Memory B cell (primary cell): ENCODE measurements around the gene MAK.
A peak's percentile ranks its signal among the peaks of the same experiment; 100 is the strongest.
"Not testable (repeated sequence)": the region's sequence is repeated elsewhere in the genome, so short reads cannot be mapped to it uniquely, and the experiment has no call there.

Source experiments
- ATAC-seq: fragments of 150-1000 bp; cut with Tn5 transposase; 2 replicates; pipeline ENCODE4 v1.10.0; 2021; ENCODE audit warnings: low read depth, mild to moderate bottlenecking, moderate library complexity
- DNase-seq, 2 donors: peaks; one replicate each; pipeline ENCODE4 v3.0.0; 2022; ENCODE audit warnings: low spot score in 2 of 2
- H3K27ac Mint-ChIP-seq: one replicate; pipeline ENCODE4 v1.8.0; 2022; ENCODE audit warnings: mild to moderate bottlenecking, moderate library complexity, mixed read lengths
- H3K27me3 Mint-ChIP-seq: one replicate; pipeline ENCODE4 v1.8.0; 2022; ENCODE audit warnings: mixed read lengths
- H3K36me3 Mint-ChIP-seq: one replicate; pipeline ENCODE4 v1.8.0; 2022; ENCODE audit warnings: mild to moderate bottlenecking, mixed read lengths
- H3K4me1 Mint-ChIP-seq: one replicate; pipeline ENCODE4 v1.8.0; 2022; ENCODE audit warnings: mixed read lengths
- H3K4me3 Mint-ChIP-seq: one replicate; pipeline ENCODE4 v1.8.0; 2022; ENCODE audit warnings: mild to moderate bottlenecking, moderate library complexity, mixed read lengths
- H3K9me3 Mint-ChIP-seq: one replicate; pipeline ENCODE4 v1.8.0; 2022; ENCODE audit warnings: mixed read lengths

MAK gene

GRCh38 chr6:10837995-10838793 is at the start of gene MAK:
Gene MAK (minus strand): TSS chr6:10838539. CDS start chr6:10830648, 7,891 bp downstream.
- Mint-ChIP-seq H3K4me1 (peaks cover 9% of the 10 kb centered on the region), H3K36me3 (peaks cover 2% of the 10 kb centered on the region), H3K4me3 (peak within 1 kb of the TSS; percentile 78), H3K27me3 (peaks cover 23% of the 10 kb centered on the region), H3K27ac (peak within 1 kb of the TSS; percentile 89), H3K9me3 (peaks cover 3% of the 10 kb centered on the region)
- ATAC-seq (peak; percentile 89), DNase-seq (peak; percentile 92 to 93)

GRCh38 chr6:10886691-10887502 is 48.6 kb upstream of the MAK start, which contains the start of gene SYCP2L:
Gene SYCP2L (plus strand): TSS chr6:10887052. CDS start chr6:10887127, 75 bp downstream.
- Mint-ChIP-seq H3K4me1 (peaks cover 18% of the 10 kb centered on the region), H3K9me3 (no peaks in the 10 kb centered on the region), H3K36me3 (peaks cover 2% of the 10 kb centered on the region), H3K4me3 (peak within 1 kb of the TSS; percentile 83), H3K27ac (peak within 1 kb of the TSS; percentile 25), H3K27me3 (peaks cover 14% of the 10 kb centered on the region)
- DNase-seq (peak in 1 of 2 donors; percentile 53), ATAC-seq (peak; percentile 59)

- peak overlapping the region; percentile 83 for H3K4me3 Mint-ChIP-seq
- not testable (repeated sequence) for ATAC-seq, H3K9me3 Mint-ChIP-seq, DNase-seq, H3K36me3 Mint-ChIP-seq
- H3K27me3 Mint-ChIP-seq, result peaks cover 14% of the 10 kb centered on the region
- H3K4me1 Mint-ChIP-seq, result peaks cover 18% of the 10 kb centered on the region
- peak overlapping the region; percentile 25 for H3K27ac Mint-ChIP-seq
These were observed 48.0 kb upstream of the MAK start for GRCh38 chr6:10886365-10886690.

- Mint-ChIP-seq H3K27me3 (peaks cover 23% of the 10 kb centered on the region), H3K4me3 (no peak overlapping the region), H3K27ac (no peak overlapping the region), H3K9me3 (no peaks in the 10 kb centered on the region), H3K4me1 (peaks cover 13% of the 10 kb centered on the region), H3K36me3 (peaks cover 2% of the 10 kb centered on the region)
- DNase-seq, result no peak
- ATAC-seq, result no peak
These were observed 46.1 kb upstream of the MAK start for GRCh38 chr6:10884245-10884972.

GRCh38 chr6:10883312-10884244 is 45.2 kb upstream of the MAK start:
- H3K9me3 Mint-ChIP-seq, result no peaks in the 10 kb centered on the region
- peaks cover 23% of the 10 kb centered on the region for H3K27me3 Mint-ChIP-seq
- ATAC-seq, result no peak
- H3K4me1 Mint-ChIP-seq, result peaks cover 8% of the 10 kb centered on the region
- no peak for DNase-seq
- H3K27ac Mint-ChIP-seq, result no peak overlapping the region
- H3K36me3 Mint-ChIP-seq, result peaks cover 2% of the 10 kb centered on the region
- no peak overlapping the region for H3K4me3 Mint-ChIP-seq

GRCh38 chr6:10882657-10883171 is 44.4 kb upstream of the MAK start:
- Mint-ChIP-seq H3K27me3 (peaks cover 22% of the 10 kb centered on the region), H3K4me1 (peaks cover 4% of the 10 kb centered on the region), H3K36me3 (peaks cover 2% of the 10 kb centered on the region), H3K27ac (no peak overlapping the region), H3K4me3 (no peak overlapping the region), H3K9me3 (no peaks in the 10 kb centered on the region)
- ATAC-seq (no peak), DNase-seq (no peak)

- DNase-seq, H3K27ac Mint-ChIP-seq, H3K36me3 Mint-ChIP-seq, H3K4me1 Mint-ChIP-seq, ATAC-seq, H3K9me3 Mint-ChIP-seq: not testable (repeated sequence)
- Mint-ChIP-seq H3K27me3 (peaks cover 20% of the 10 kb centered on the region), H3K4me3 (peak overlapping the region; percentile 14)
These were observed 43.9 kb upstream of the MAK start for GRCh38 chr6:10882253-10882630.

- Mint-ChIP-seq H3K4me3 (no peak overlapping the region), H3K27me3 (peaks cover 16% of the 10 kb centered on the region), H3K27ac (no peak overlapping the region), H3K4me1 (no peaks in the 10 kb centered on the region), H3K36me3 (peaks cover 2% of the 10 kb centered on the region), H3K9me3 (no peaks in the 10 kb centered on the region)
- ATAC-seq, result no peak
- DNase-seq, result no peak
These were observed 42.0 kb upstream of the MAK start for GRCh38 chr6:10880366-10880765.

GRCh38 chr6:10877871-10878270 is 39.5 kb upstream of the MAK start:
- H3K4me3 Mint-ChIP-seq, result no peak overlapping the region
- no peaks in the 10 kb centered on the region for H3K9me3 Mint-ChIP-seq
- no peaks in the 10 kb centered on the region for H3K4me1 Mint-ChIP-seq
- peaks cover 2% of the 10 kb centered on the region for H3K36me3 Mint-ChIP-seq
- H3K27me3 Mint-ChIP-seq, result peaks cover 18% of the 10 kb centered on the region
- DNase-seq (no peak), ATAC-seq (no peak)
- H3K27ac Mint-ChIP-seq, result no peak overlapping the region

- no peak overlapping the region for H3K4me3 Mint-ChIP-seq
- no peaks in the 10 kb centered on the region for H3K9me3 Mint-ChIP-seq
- H3K27me3 Mint-ChIP-seq, result peaks cover 11% of the 10 kb centered on the region
These were observed 38.7 kb upstream of the MAK start for GRCh38 chr6:10877012-10877411.

GRCh38 chr6:10875026-10875425 is 36.7 kb upstream of the MAK start:
- DNase-seq (no peak), ATAC-seq (no peak)
- Mint-ChIP-seq H3K27me3 (peaks cover 7% of the 10 kb centered on the region), H3K36me3 (no peaks in the 10 kb centered on the region), H3K4me1 (no peaks in the 10 kb centered on the region), H3K27ac (no peak overlapping the region), H3K9me3 (no peaks in the 10 kb centered on the region), H3K4me3 (no peak overlapping the region)

More at GRCh38 chr6:10877012-10877411, 38.7 kb upstream of the MAK start:
- no peak for ATAC-seq
- Mint-ChIP-seq H3K27ac (no peak overlapping the region), H3K4me1 (no peaks in the 10 kb centered on the region), H3K36me3 (no peaks in the 10 kb centered on the region)
- DNase-seq, result no peak

GRCh38 chr6:10874207-10874606 is 35.9 kb upstream of the MAK start:
- DNase-seq (no peak), ATAC-seq (no peak)
- H3K36me3 Mint-ChIP-seq, result no peaks in the 10 kb centered on the region
- no peak overlapping the region for H3K4me3 Mint-ChIP-seq
- H3K4me1 Mint-ChIP-seq, result no peaks in the 10 kb centered on the region
- peaks cover 2% of the 10 kb centered on the region for H3K27me3 Mint-ChIP-seq
- no peaks in the 10 kb centered on the region for H3K9me3 Mint-ChIP-seq
- H3K27ac Mint-ChIP-seq, result no peak overlapping the region

GRCh38 chr6:10873374-10873773 is 35.0 kb upstream of the MAK start:
- H3K36me3 Mint-ChIP-seq, result no peaks in the 10 kb centered on the region
- peaks cover 2% of the 10 kb centered on the region for H3K27me3 Mint-ChIP-seq
- no peak overlapping the region for H3K27ac Mint-ChIP-seq
- H3K4me3 Mint-ChIP-seq, result no peak overlapping the region
- DNase-seq, result no peak
- H3K9me3 Mint-ChIP-seq, result no peaks in the 10 kb centered on the region
- no peaks in the 10 kb centered on the region for H3K4me1 Mint-ChIP-seq
- no peak for ATAC-seq
